GM21381 (cell line): ENCODE results near the gene KCNG2.

ENCODE experiments used
- ATAC-seq: cut with Tn5 transposase; IDR thresholded peaks from one replicate; pipeline ENCODE4 v1.9.1; 2021; ENCODE audit warnings: mild to moderate bottlenecking, moderate library complexity; ENCODE audit not compliant: unreplicated experiment

The KCNG2 gene

GRCh38 chr18:79901665-79902064 is 103.9 kb downstream of the KCNG2 start:
- no peak for ATAC-seq

- ATAC-seq = no peak
Measured at GRCh38 chr18:79902075-79902474, 104.3 kb downstream of the KCNG2 start.

- no peak for ATAC-seq
Measured at GRCh38 chr18:79902640-79903039, 104.9 kb downstream of the KCNG2 start.

- no peak for ATAC-seq
Measured at GRCh38 chr18:79903071-79903635, 105.4 kb downstream of the KCNG2 start.

- ATAC-seq = no peak
Measured at GRCh38 chr18:79903787-79904356, 106.1 kb downstream of the KCNG2 start.

GRCh38 chr18:79904357-79905147 is 106.8 kb downstream of the KCNG2 start:
- no peak for ATAC-seq

- ATAC-seq = no peak
Measured at GRCh38 chr18:79905389-79905911, 107.7 kb downstream of the KCNG2 start.

GRCh38 chr18:79905993-79906392 is 108.3 kb downstream of the KCNG2 start:
- ATAC-seq = peak; percentile 60

GRCh38 chr18:79906706-79907105 is 109.0 kb downstream of the KCNG2 start:
- ATAC-seq = no peak

- ATAC-seq = no peak
Measured at GRCh38 chr18:79910563-79911343, 113.0 kb downstream of the KCNG2 start.

- no peak for ATAC-seq
Measured at GRCh38 chr18:79911344-79912270, 113.9 kb downstream of the KCNG2 start.

- ATAC-seq = no peak
Measured at GRCh38 chr18:79912409-79912991, 114.8 kb downstream of the KCNG2 start.

GRCh38 chr18:79912994-79913831 is 115.5 kb downstream of the KCNG2 start:
- ATAC-seq = no peak

GRCh38 chr18:79914614-79915160 is 116.9 kb downstream of the KCNG2 start:
- ATAC-seq = no peak

GRCh38 chr18:79915161-79916127 is 117.7 kb downstream of the KCNG2 start:
- no peak for ATAC-seq

GRCh38 chr18:79916128-79916494 is 118.4 kb downstream of the KCNG2 start:
- ATAC-seq = no peak

GRCh38 chr18:79916546-79917168 is 118.9 kb downstream of the KCNG2 start:
- ATAC-seq = no peak
